NK-92 (cell line): ENCODE data around the gene CHRNA4.

Experiments used
- DNase-seq: peaks from one replicate; lab custom pipeline; 2025; ENCODE audit not compliant: unreplicated experiment; lab: John Stamatoyannopoulos, UW

The CHRNA4 gene

DNA sequence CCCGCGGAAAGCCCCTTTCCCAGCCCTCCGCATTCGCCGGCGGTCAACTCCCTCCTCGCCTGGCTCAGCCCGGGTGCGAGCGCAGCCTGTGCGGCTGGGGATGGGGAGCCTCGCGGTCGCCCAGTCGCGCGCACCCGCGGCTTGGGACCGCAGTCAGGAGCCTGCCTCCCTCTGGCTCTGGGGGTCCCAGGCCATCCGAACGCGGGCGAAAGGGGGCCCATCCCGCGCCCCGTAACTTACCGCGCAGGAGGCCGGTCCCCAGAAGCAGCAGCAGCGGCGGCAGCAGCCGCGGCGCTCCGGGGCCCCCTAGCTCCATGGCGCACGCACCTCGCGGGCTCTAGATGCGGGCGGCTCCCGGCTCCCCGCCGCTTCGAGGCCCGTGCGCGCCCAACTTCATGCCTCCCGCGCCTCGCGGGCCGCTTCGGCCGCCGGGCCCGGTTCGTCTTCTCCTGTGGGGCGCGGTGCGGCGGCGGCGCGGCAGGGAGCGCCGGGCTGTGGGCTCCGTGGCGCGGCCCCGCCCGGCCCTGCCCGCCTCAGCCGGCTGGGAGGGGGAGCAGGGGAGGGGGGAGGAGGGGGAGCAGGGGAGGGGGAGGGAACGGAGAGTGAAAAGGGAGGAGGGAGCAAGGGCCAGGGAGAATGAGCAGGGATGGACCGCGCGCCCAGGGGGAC lies at the start of gene CHRNA4:
CHRNA4 (minus strand) TSS at position 500 of the 669 bp plus-strand sequence; CDS start at position 316, 184 bp downstream.
- DNase-seq, result no peak

DNA sequence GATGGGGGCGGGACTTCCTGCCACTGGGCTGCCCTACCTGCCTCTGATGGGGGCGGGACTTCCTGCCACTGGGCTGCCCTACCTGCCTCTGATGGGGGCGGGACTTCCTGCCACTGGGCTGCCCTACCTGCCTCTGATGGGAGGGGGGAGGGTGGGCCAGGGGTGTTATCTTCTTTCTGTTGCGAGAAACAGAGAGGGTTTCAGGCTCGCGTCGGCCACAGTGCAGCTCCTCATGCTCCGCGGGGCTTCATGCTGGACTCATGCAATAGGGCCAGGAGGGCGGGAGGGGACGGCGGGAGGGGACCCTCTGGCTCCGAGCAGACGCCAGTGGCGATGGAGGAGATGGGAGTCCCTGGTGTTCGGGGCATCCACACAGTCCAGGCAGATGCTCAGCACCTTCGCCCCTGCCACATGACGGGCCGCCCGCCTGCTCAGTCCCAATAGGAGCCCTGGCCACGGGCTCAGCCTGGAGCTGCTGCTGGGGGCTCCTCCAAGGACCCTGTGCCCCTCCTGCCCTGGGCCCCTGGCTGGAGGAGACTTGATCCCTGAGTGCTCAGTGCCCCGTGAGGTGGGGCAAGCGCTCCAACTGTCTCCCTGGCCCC lies 48.8 kb upstream of the CHRNA4 start:
- no peak for DNase-seq

DNA sequence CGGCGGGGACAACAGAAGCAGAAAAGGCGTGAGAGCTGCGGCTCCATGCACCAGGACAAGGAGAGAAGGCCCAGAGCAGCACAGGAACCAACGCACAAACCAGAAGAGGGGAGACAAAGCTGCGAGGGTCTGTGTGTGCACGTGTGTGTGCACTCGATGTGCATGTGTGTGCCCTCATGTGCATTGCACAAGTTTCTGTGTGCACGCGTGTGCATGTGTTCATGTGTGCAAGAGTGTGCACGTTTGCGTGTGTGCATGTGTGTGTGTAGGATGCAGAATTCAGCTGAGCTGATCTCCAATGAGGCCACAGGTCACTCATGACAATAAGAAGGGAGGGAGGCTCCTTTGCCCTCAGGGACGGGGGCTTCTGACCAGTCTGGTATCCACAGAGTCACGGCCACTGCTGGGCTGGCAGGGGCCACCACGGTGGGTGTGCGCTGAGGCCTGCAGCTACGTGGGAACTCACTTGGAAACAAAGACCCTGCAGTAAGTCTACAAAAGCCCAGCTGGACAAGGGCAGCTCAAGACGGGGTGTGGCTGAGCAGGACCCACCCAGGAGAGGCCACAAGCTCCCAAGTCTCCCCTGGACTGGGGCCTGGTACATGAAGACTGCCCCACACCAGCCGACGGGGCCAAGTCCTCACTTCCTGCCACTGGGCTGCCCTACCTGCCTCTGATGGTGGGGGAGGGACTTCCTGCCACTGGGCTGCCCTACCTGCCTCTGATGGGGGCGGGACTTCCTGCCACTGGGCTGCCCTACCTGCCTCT lies 48.1 kb upstream of the CHRNA4 start:
- DNase-seq, result no peak

DNA sequence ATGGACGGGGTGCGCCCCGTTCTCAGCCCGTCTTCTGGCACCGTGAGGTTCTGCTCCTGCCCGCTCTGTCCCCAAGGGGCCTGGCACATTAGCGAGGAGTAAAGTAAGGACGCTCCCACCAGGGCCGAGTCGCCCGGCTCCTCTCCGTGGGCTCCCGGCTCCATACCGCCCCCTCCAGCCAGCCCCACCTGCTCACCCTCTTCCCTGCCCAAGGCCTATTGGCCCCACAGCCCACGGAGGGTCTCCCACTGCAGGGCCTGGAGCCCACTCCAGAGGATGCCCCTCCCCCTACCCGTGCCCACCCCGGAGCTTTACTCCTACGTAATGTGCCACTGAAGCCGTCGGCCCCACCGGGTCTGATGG lies 47.5 kb upstream of the CHRNA4 start:
- no peak for DNase-seq

DNA sequence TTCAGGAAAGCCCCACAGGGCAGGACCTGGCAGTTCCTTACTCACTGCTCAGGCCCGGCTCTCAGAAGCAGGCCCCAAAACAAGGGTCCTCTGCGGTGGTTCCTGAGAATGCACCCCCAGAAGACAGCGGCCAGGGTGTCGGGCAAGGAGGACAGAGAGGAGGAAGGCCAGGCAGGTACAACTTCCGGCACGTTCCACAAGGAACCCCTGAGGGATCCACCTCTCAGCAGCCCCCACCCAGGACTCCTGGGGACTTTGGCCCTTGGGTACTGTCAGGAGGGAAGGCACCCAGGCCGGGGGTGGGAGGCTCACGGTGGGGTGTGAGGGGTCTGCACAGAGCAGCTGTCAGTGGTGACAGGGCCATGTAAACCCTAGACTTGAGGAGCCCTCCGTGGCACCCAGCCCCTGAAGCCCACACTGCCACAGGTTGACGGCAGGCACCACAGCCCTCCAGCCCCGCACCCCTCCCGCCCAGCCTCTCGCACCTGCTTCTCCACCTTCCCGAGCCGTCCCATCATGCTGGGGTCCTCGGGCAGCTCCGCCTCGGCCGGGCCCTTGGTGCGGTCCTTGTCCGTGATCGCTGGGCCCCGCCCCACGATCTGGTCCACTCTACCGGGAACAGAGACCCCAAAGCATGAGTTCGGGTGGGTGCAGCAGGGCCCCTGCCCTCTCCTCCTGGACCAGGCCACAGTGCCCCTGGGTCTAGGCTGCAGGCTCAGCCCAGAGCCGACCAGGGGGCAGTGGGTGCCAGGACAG lies 47.0 kb upstream of the CHRNA4 start:
- no peak for DNase-seq

DNA sequence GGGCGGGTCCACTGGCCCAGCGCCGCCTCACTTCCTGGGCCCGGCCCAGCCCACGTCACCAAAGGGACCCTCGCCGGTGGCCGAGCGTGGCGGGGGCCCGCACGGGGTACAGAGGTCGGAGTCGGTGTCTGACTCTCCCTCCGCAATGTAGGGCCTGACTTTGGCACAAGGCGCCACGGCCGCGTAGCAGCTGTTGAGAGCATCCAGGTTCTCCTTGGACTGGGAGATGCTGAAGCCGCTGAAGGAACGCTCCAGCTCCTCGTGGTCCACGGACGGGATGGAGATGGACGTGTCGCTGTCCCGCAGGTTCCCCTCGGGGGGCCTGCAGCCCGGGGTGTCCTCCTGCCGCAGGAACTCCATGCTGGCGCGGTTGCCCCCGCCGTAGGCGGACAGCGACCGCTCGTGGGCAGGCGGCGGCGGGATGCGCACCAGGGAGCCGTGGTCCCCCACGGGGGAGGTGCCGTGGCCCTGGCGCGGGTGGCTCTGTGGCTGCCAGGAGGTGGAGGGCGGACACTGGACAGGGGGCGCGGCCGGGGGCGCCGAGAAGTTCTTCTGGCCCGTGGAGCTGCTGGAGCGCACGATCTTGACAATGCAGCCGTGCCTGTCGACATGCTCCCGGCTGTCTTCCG lies 45.6 kb upstream of the CHRNA4 start:
- no peak for DNase-seq

DNA sequence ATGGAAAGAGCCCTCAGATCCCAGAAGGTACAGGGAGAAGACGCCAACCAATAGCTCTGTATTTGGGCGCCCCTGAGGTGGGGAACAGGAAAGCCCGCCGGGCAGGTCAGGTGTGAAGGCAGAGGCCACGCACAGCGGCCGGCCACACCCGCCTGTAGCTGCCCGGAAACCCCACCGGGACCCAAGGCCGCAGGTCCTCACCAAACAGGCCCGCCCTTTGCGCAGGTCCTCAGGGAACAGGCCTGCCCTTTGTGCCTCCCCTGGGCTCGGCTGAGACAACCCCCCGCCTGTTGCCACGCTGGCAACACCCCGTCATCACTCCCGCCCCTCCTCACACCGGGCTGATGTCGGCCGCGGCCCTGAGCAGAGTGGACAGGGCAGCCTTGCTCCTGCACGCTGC lies 44.9 kb upstream of the CHRNA4 start:
- DNase-seq, result no peak

DNA sequence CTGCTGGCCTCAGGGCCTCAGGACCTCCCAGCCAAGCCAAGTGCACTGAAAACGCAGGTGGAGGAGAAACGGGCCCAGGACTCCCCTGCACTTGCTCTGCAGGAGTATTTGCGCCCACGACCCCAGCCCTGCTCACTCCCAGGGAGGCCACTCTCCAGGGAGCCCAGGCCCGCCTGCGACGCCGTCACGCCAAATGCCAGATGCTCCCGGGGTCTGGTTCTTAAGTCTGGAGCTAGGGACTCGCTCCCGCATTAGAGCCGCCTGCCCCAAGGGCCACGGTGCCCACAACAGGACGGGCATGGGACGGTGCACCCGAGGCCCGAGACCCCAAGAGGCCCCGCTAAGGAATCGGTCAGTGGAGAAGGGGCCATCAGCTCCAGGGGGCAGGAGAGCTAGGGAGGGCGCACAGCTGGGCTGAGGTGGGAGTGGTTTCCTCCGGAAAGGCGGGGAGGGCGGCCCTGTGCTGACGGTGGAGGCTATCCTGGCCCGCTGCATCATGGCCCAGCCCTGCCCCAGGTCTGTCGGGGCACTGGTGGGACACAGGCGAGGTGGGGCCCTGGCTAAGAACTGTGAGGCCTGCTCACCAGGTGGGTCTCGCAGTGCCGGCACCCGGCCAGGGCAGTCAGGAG lies 44.1 kb upstream of the CHRNA4 start:
- DNase-seq, result no peak

DNA sequence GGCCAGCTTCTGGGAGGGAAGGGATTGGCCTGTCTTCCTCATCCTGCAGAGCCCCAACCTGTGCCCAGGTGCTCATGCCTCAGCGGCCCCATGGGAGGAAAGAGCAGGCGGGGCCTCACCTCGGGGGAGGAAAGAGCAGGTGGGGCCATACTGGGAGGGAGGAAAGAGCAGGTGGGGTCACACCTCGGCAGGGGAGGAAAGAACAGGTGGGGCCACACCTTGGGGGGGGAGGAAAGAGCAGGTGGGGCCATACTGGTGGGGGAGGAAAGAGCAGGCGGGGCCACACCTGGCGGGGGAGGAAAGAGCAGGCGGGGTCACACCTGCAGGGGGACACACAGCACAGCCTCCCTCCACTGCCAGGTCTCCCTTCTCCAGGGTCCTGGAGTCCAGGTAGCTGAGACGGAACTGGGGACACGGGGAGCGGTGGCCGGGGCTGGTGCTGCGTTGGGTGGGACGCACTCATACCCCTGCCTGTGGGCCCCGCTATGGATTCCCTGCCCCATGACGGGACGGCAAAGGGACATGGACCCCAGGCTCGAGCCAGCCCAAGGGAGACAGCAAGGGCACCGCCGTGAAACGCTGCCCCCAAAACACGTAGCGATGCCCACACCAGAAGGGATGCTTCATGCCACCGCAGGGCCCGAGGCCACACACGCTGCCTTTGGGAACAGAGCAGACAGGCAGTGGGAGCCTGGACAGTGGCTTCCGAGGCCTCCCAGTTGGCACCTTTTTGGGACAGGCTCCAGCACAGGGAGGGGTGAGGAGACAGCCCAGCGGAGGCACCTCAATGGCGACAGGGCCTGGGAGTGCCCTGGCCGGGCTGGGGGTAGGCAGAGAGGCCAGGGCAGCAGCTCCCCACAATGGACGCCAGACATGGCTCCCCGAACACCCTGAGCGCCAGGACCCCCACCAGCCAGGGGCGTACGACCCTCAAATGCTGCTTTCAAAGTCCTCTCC lies 43.3 kb upstream of the CHRNA4 start:
- DNase-seq, result no peak

DNA sequence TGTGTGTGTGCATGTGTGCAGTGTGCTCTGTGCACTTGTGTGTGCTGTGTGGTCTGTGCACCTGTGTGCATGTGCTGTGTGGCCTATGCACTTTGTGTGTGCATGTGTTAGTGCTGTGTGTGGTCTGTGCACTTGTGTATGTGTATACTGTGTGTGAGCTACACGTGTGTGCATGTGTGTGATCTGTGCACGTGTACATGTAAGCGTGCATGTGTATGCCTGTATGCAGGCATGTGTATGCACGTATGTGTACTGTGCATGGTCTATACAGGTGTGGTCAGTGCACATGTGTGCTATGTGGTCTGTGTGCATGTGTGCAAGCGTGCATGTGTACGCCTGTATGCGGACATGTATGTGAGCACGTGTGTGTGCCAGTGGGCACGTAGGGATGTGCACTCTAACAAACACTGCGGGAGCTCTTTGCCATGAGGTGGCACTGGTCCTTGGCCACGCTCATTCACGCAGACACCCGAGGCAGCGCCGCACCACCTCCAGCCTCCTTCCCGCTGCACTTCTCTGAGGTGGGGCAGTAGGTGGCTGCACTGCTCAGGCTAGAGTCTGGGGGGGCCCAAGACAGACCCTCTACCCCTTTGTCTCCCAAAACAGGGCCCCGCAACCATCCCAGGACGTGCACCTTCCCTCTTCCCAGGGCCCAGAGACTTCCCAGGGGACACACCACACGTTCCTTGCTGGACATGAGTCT lies 42.4 kb upstream of the CHRNA4 start:
- DNase-seq, result no peak

DNA sequence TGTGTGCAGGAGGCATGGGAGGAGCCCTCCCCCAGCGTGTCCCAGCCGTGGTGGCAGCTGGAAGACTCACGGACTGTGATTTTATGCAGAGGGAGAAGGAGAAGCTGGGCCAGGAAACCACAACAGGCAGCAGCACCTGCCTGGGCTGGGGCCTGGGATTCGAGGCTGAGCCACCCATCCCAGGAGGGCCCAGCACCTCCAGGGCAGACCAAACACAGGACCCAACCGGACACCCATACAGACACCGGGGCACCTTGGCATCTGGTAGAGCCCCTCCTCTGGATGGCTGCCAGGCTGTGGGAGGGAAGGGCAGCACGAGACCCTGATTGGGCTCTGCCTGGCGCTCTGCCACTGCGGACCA lies 41.7 kb upstream of the CHRNA4 start:
- no peak for DNase-seq

DNA sequence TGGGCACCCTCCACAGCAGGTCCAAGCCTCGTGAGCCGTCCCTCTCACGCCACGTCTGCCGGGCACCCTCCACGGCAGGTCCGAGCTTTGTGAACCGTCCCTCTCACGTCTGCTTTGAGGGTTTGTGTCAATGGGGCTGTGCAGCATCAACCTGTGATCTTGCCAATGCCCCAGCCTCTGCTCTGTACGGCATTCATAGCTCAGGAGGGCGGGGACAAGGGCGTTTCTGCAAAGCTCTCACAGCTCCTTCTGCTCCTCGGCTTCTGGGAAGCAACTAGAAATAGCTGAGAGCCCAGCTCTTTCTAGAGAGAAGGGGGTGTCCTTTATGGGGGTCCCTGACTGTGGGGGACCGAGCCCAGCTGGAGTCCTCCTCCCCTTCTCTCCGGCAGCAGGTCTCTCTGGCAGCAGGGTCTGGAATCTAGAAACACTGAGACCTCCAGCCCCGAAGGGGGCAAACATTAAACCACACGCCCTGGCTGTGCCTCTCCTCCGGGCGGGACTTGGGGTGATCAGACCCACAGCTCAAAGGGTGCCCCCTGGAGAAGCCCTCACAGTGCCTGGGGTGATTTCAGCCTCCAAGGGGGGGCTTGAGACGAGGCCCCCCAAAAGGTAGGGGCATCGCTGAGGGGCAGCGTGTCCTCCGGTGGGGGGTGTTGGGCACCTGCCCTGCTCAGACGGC lies 41.2 kb upstream of the CHRNA4 start:
- DNase-seq, result no peak

DNA sequence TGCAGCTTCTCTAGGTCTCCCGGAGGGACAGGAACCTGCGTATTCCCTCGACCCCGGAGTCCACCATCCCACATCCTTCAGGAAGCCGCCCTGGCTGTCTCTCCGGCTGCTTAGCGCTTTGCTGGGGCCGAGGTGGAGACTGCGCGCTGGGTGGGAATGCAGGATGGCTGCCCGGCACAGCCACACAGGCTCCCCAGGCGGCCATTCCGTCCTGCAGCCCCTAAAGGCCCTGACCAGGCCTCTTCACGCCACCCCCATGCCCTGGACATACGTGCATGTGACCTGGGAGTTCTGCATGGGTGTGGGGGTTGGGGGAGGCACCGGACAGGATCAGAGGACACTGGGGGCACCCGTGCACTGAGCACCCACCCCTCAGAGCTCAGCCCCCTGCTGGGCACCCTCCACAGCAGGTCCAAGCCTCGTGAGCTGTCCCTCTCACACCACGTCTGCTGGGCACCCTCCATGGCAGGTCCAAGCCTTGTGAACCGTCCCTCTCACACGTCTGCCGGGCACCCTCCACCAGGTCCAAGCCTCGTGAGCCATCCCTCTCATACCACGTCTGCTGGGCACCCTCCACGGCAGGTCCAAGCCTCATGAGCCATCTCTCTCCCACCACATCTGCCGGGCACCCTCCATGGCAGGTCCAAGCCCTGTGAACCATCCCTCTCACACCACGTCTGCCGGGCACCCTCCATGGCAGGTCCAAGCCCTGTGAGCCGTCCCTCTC lies 40.4 kb upstream of the CHRNA4 start:
- no peak for DNase-seq

DNA sequence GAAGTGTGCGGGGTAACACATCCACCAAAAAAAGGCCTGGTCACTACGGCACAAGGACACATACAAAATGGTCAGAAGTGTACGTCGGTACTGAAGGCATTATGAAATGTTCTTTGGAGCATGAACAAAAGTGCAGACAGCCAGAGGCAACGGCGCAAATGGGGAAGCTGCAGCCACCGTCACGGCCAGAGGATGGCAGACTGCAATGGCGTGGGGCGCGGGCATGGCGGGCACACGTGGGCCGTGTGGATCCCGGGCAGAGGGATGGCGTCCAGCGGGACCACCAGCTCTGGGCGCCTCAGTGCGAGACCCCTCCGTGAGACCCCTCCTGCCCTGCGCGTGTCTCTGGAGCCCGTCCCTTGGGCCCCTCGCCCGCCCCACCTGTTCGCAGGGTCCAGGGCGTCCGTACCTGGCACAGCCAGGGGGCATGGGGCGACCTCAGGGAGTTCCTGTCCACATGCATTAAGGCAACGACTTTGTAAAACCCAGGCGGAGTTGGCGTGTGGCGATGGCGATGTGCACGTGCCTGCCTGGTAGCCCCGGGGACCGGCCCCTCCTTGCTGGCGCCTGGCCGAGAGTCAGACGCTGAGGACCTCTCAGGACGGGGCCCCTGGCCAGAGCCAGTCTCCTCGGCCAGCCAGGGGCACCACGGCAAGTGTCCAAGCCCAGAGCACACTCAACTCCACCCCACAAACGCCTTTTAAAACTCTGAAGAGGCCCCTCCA lies 39.5 kb upstream of the CHRNA4 start:
- DNase-seq, result no peak

DNA sequence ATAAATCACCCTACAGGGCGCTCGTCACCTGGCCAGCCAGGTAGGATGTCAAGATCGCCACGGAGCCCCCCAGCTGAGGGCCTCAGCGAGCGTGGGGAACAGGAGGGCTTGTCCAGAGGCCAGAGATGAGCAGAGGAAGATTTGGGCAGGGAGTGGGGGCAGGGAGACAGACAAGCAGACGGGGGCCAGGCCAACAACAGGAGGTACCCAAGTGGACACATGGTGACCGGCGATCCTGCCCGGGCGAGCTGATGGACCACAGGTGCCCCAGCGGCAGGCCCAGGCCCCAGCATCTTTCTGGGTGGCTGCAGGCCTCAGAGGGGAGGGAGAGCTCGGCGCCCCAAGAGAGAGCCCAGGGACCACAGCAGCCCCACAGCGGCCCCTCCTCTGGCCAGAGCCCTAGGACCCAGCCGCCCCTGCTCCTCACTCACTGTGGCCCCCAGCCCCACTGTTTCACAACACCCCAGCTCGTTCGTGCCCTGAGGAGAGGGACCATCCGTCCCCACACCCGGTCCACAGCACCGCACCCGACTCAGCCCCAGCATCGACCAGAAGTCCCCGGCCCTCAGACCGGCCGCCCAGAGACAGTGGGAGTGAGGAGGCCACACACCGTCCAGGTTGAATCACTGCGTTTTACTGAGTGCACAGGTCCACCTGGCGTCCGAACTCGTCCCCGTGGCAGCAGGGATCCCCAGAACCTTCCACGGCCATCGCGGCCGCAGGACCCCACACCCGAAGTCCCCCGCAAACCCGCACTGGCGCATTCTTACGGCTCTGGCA lies 38.6 kb upstream of the CHRNA4 start:
- DNase-seq, result no peak

DNA sequence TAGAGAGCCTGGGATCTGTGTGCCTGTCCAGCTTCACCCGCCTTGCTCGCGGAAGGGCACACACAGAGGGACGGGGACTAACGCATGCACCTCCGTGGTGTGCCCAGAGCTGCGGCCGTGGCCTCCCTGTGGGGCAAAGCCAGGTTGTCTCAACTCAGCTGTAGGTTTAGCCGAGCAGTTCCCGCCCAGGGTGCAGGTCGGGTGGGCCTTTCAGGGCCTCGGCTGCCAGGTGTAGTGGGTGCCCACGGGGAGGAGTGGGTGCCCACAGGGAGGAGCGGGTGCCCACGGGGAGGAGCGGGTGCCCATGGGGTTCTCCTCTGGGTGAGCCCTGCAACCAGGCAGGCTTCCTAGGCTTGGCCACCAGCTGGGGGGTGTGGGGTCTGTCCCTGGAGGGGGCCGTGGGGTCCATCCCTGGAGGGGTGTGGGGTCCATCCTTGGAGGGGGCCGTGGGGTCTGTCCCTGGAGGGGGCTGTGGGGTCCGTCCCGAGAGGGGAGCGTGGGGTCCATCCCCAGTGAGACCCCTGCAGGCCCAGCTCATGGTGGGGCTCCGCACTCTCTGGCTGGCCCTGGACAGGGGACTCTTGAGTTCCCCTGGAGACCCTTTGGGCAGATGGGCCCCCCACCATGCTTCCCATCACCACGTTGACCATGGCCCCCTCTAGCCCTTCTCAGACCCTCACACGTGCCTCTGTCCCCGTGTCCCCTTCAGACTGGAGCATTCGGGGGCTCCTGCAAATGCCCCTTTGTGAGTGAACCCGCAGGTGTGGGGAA lies 37.8 kb upstream of the CHRNA4 start:
- no peak for DNase-seq
